A549 (cell line): ENCODE measurements around the gene RAB11FIP4. TPM values are rescaled to one million over a fixed set of nuclear protein-coding genes. Genes with fewer than 3 reads are reported as not detected.

Experiments
- ATAC-seq, 2 experiments: fragments of 200-7000 bp in 1 of 2; fragments of >200 bp in 1 of 2; cut with Nextera tagmentation in 1 of 2; cut with Tn5 transposase in 1 of 2; 3 replicates each; pipeline versions ENCODE4 v1.8.0 to v1.9.1; 2018 to 2020; ENCODE audit warnings: mild to moderate bottlenecking in 1 of 2, moderate library complexity in 1 of 2
- CTCF ChIA-PET: fragments of 300-600 bp; sonication (Branson Sonifier 250); formaldehyde crosslinking; extraction: SDS; loops from one replicate; lab custom pipeline; 2021; ENCODE audit warnings: antibody characterized with exemption, inconsistent platforms; lab: Yijun Ruan, JAX
- POLR2A ChIA-PET: fragments of 350-600 bp; formaldehyde crosslinking; extraction: SDS; loops from one replicate; lab custom pipeline; 2021; ENCODE audit warnings: antibody characterized with exemption, inconsistent platforms; lab: Yijun Ruan, JAX
- DNase-seq, 2 experiments: peaks; one replicate each; pipeline versions ENCODE4 v3.0.0 to v3.0.0-alpha.2; 2011 to 2016; ENCODE audit warnings: low read depth in 1 of 2, low spot score in 1 of 2
- FAIRE-seq: peaks from 2 replicates; lab custom pipeline; 2011; peaks lifted over from hg19 to GRCh38; lab: Jason Lieb, UNC
- H3K27ac ChIP-seq, 2 experiments: fragments of >200 bp; sonication (Bioruptor Twin); formaldehyde crosslinking; 3 replicates each; pipeline ENCODE4 v1.5.1; 2016 to 2017
- H3K4me1 ChIP-seq: fragments of >200 bp; sonication (Bioruptor Twin); formaldehyde crosslinking; 3 replicates; pipeline ENCODE4 v1.6.1; 2016
- H3K4me2 ChIP-seq: fragments of >200 bp; sonication (Bioruptor Twin); formaldehyde crosslinking; 3 replicates; pipeline ENCODE4 v1.6.1; 2016
- H3K4me3 ChIP-seq: fragments of >200 bp; sonication (Bioruptor Twin); formaldehyde crosslinking; 3 replicates; pipeline ENCODE4 v1.5.1; 2016
- H3K9me3 ChIP-seq: fragments of >200 bp; sonication (Bioruptor Twin); formaldehyde crosslinking; 3 replicates; pipeline ENCODE4 v1.6.1; 2016
- BHLHE40 ChIP-seq: IDR thresholded peaks from 2 replicates; pipeline ENCODE4 v1.6.1; 2012; ENCODE audit warnings: low read depth, low read length, inconsistent platforms
- CEBPB ChIP-seq, 2 experiments: fragments of >200 bp in 1 of 2; sonication (Bioruptor Twin) in 1 of 2; formaldehyde crosslinking in 1 of 2; IDR thresholded peaks; 2 replicates each; pipeline ENCODE4 v1.6.1; 2012 to 2016
- CHD2 ChIP-seq: fragments of 150-350 bp; IDR thresholded peaks from 2 replicates; pipeline ENCODE4 v1.6.1; 2014; ENCODE audit warnings: low read length; ENCODE audit not compliant: partially characterized antibody
- EHMT2 ChIP-seq: fragments of 200-600 bp; sonication (generic); IDR thresholded peaks from 2 replicates; pipeline ENCODE4 v1.6.1; 2016; ENCODE audit warnings: antibody characterized with exemption, low read depth, mild to moderate bottlenecking, moderate library complexity
- ESRRA ChIP-seq: fragments of 150-350 bp; IDR thresholded peaks from 2 replicates; pipeline ENCODE4 v1.6.1; 2014; ENCODE audit warnings: mild to moderate bottlenecking, low read length, borderline replicate concordance
- FOXS1 ChIP-seq: fragments of 250-450 bp; sonication (Bioruptor Pico); IDR thresholded peaks from 2 replicates; pipeline ENCODE4 v1.5.0; 2020; ENCODE audit warnings: mild to moderate bottlenecking, moderate library complexity
- GATA3 ChIP-seq: IDR thresholded peaks from 2 replicates; pipeline ENCODE4 v1.6.1; 2012; ENCODE audit warnings: borderline replicate concordance
- HDAC2 ChIP-seq: fragments of 200-600 bp; sonication (generic); IDR thresholded peaks from 2 replicates; pipeline ENCODE4 v1.6.1; 2016
- HES2 ChIP-seq: fragments of >200 bp; sonication (Bioruptor Twin); formaldehyde crosslinking; IDR thresholded peaks from 2 replicates; pipeline ENCODE4 v1.6.1; 2016
- HEYL ChIP-seq: fragments of 250-450 bp; sonication (Bioruptor Pico); IDR thresholded peaks from 2 replicates; pipeline ENCODE4 v1.8.0; 2021; ENCODE audit warnings: mild to moderate bottlenecking, moderate library complexity
- HOXA7 ChIP-seq: fragments of 250-450 bp; sonication (Bioruptor Pico); IDR thresholded peaks from 2 replicates; pipeline ENCODE4 v1.5.0; 2020; ENCODE audit warnings: mild to moderate bottlenecking, moderate library complexity
- HOXB13 ChIP-seq: fragments of 250-450 bp; sonication (Bioruptor Pico); IDR thresholded peaks from 2 replicates; pipeline ENCODE4 v1.5.0; 2020; ENCODE audit warnings: low read depth, mild to moderate bottlenecking, moderate library complexity
- HOXB5 ChIP-seq: fragments of 250-450 bp; sonication (Bioruptor Pico); IDR thresholded peaks from 2 replicates; pipeline ENCODE4 v1.5.0; 2020; ENCODE audit warnings: mild to moderate bottlenecking, moderate library complexity
- JUN ChIP-seq, 2 experiments: fragments of >200 bp; sonication (Bioruptor Twin); formaldehyde crosslinking; IDR thresholded peaks; 2 replicates in 1 of 2; 3 replicates in 1 of 2; pipeline ENCODE4 v1.6.1; 2016 to 2017
- KDM1A ChIP-seq: fragments of 200-600 bp; sonication (generic); IDR thresholded peaks from 2 replicates; pipeline ENCODE4 v1.6.1; 2016; ENCODE audit warnings: low read depth, mild to moderate bottlenecking
- KDM5A ChIP-seq: fragments of 200-600 bp; sonication (generic); IDR thresholded peaks from 2 replicates; pipeline ENCODE4 v1.6.1; 2016; ENCODE audit warnings: antibody characterized with exemption, mild to moderate bottlenecking
- MAFK ChIP-seq: fragments of 450-650 bp; IDR thresholded peaks from 2 replicates; pipeline ENCODE4 v1.6.1; 2014; ENCODE audit not compliant: partially characterized antibody
- MYC ChIP-seq: IDR thresholded peaks from 2 replicates; pipeline ENCODE4 v1.6.1; 2012; ENCODE audit warnings: mild to moderate bottlenecking, inconsistent platforms, low read length, improper control_type of control experiment, borderline replicate concordance
- NFE2L2 ChIP-seq: fragments of 150-350 bp; conservative IDR thresholded peaks from 2 replicates; pipeline ENCODE4 v1.6.1; 2014; ENCODE audit warnings: low read length
- NPAS2 ChIP-seq: fragments of 250-450 bp; sonication (Bioruptor Pico); IDR thresholded peaks from 2 replicates; pipeline ENCODE4 v1.8.0; 2022; ENCODE audit warnings: mild to moderate bottlenecking, moderate library complexity, borderline replicate concordance
- NR3C1 ChIP-seq: fragments of >200 bp; sonication (Bioruptor Twin); formaldehyde crosslinking; IDR thresholded peaks from 3 replicates; pipeline ENCODE4 v1.6.1; 2017
- PHF8 ChIP-seq: fragments of 200-600 bp; sonication (generic); IDR thresholded peaks from 2 replicates; pipeline ENCODE4 v1.6.1; 2016; ENCODE audit warnings: low read depth, mild to moderate bottlenecking, antibody characterized with exemption, moderate library complexity, borderline replicate concordance
- RFX5 ChIP-seq: fragments of 450-650 bp; IDR thresholded peaks from 2 replicates; pipeline ENCODE4 v1.7.1; 2014; ENCODE audit warnings: antibody characterized with exemption, mild to moderate bottlenecking, moderate library complexity
- SMC3 ChIP-seq: fragments of >200 bp; sonication (Bioruptor Twin); formaldehyde crosslinking; IDR thresholded peaks from 3 replicates; pipeline ENCODE4 v1.6.1; 2018; ENCODE audit warnings: inconsistent platforms
- ZC3H11A ChIP-seq: fragments of 450-650 bp; IDR thresholded peaks from 2 replicates; pipeline ENCODE4 v1.6.1; 2014; ENCODE audit warnings: antibody characterized with exemption, mild to moderate bottlenecking
- ZSCAN20 ChIP-seq: fragments of 250-450 bp; sonication (Bioruptor Pico); IDR thresholded peaks from 2 replicates; pipeline ENCODE4 v1.8.0; 2022; ENCODE audit warnings: mild to moderate bottlenecking, moderate library complexity
- WGBS: methylation state at CpG from one replicate; pipeline ENCODE4 v1.1.6; 2017; ENCODE audit errors: missing lambda C conversion rate; 5-methylcytosine and 5-hydroxymethylcytosine counted together
- polyA plus RNA-seq, 4 experiments: library from polyadenylated mRNA; depleted of rRNA in 3 of 4; stranded (reverse); fragments of >200 nt; fragmentation: RNase III in 1 of 4; extraction: RNeasy Plus Mini Kit Qiagen cat#74134 plus additional on column Dnase treatment in 1 of 4; gene quantifications; 2 replicates in 3 of 4; 3 replicates in 1 of 4; pipeline ENCODE4 v1.2.3, GENCODE V29; 2011 to 2017
- TF ChIP-seq, protein P1 (sequence below): fragments of >200 bp; sonication (Bioruptor Twin); formaldehyde crosslinking; IDR thresholded peaks from 3 replicates; pipeline ENCODE4 v1.5.1; 2016
- TF ChIP-seq, protein P2 (sequence below): fragments of >200 bp; sonication (Bioruptor Twin); formaldehyde crosslinking; IDR thresholded peaks from 3 replicates; pipeline ENCODE4 v1.6.1; 2016
- TF ChIP-seq, protein P3 (sequence below): IDR thresholded peaks from 2 replicates; pipeline ENCODE4 v1.6.1; 2012

The RAB11FIP4 gene
- polyA plus RNA-seq, 2 of the 4 experiments (the other 2 are of a cell fraction), result 1.9 to 3.5 TPM

DNA sequence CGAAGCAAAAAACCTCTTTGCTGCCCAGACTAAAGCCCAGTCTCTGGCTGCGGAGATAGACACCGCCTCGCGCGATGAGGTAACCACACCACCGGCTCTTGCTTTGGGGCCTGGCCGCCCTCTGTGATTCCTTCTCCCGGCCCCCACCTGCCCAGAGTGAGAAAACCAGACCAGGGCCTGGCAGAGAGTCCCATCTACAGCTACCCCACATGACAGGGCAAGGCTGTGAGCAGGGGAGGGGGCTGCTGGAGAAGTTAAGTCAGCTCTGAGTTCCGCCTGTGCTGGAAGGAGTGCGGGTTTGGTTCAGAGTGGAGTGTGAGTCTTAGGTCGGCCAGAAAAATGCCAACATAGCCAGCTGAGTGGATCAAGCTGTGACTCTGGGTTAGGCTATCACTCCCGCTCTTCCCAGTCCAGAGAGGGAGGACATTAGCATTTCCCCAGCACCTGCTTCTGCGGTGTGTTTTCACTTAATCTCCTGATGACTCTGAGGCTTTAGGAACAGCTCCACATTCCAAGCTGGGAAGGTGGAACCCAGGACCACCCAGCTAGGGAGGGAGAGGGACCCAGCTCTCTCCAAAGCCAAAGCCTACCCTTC, 139.0 kb downstream of the RAB11FIP4 start:
- Histone ChIP-seq H3K4me2 (no peak overlapping the region), H3K27ac (no peak overlapping the region), H3K4me3 (no peak overlapping the region), H3K9me3 (no peaks in the 10 kb centered on the region), H3K4me1 (peaks cover 7% of the 10 kb centered on the region)
- no peak for TF ChIP-seq HOXA7 (CRISPR knock-in tag)
- TF ChIP-seq CEBPB (IDR thresholded peaks at IDR 0.05), result no peak
- TF ChIP-seq RFX5, result no peak
- no peak for TF ChIP-seq FOXS1 (CRISPR knock-in tag)
- no peak for TF ChIP-seq NPAS2 (CRISPR knock-in tag)
- no peak for TF ChIP-seq HEYL (CRISPR knock-in tag)
- TF ChIP-seq SMC3, result no peak
- no peak for TF ChIP-seq HOXB13 (CRISPR knock-in tag)
- no peak for TF ChIP-seq MAFK
- no peak for TF ChIP-seq JUN (IDR thresholded peaks at IDR 0.05)
- no peak for TF ChIP-seq EHMT2
- TF ChIP-seq ESRRA, result no peak
- TF ChIP-seq HDAC2, result no peak
- no peak for TF ChIP-seq NFE2L2
- no peak for TF ChIP-seq BHLHE40
- no peak for TF ChIP-seq KDM1A
- TF ChIP-seq ZC3H11A, result no peak
- POLR2A ChIA-PET, result no interaction called here
- CTCF ChIA-PET, result interaction anchor here (0.6 to 13.0 kb wide), 11 partner anchors 7 to 323 kb away, joined by 3 to 490 read pairs (median 5); partner anchors contain the start of gene RAB11FIP4
- DNase-seq, result no peak
- FAIRE-seq, result no peak
- WGBS, result 76% methylated on average over 14 of the region's 14 CpGs
- ATAC-seq, result no peak

DNA sequence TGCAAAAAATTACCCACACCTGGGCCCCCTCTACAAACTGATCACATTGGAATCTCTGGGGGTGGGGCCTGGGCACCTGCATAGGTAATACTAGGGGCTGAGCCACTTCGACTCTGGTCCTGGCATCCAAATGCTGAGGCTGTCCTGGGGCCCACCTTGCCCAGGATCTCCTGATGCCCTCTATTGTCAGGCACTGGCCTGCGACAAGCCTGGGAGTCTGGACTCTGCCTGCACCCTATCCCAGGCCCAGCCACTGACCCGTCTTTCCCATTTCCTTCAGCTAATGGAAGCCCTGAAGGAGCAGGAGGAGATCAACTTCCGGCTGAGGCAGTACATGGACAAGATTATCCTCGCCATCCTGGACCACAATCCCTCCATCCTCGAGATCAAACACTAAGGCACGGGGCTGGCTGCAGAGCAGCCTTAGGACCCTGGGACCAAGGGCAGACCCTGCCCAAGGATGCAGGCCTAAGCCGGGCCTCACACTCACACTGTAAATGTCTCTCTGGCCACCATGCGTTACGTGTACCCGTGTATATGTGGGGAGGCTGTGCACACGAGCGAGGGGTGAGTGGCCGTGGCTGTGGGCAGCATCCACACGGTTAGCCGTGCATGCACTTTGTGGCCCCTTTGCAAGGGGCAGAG, 140.0 kb downstream of the RAB11FIP4 start:
- WGBS, result 77% methylated on average over 16 of the region's 16 CpGs
- ATAC-seq (no peak), DNase-seq (no peak), FAIRE-seq (no peak)
- ChIA-PET POLR2A (no interaction called here), CTCF (interaction anchor here (0.9 to 13.0 kb wide), 9 partner anchors 8 to 315 kb away, joined by 3 to 490 read pairs (median 4); no protein-coding TSS in a partner anchor)
- Histone ChIP-seq H3K9me3 (no peaks in the 10 kb centered on the region), H3K4me1 (peaks cover 7% of the 10 kb centered on the region), H3K4me3 (no peak overlapping the region), H3K4me2 (no peak overlapping the region), H3K27ac (no peak overlapping the region)
- TF ChIP-seq ESRRA, result no peak
- TF ChIP-seq PHF8, result no peak
- TF ChIP-seq, protein P1, sequence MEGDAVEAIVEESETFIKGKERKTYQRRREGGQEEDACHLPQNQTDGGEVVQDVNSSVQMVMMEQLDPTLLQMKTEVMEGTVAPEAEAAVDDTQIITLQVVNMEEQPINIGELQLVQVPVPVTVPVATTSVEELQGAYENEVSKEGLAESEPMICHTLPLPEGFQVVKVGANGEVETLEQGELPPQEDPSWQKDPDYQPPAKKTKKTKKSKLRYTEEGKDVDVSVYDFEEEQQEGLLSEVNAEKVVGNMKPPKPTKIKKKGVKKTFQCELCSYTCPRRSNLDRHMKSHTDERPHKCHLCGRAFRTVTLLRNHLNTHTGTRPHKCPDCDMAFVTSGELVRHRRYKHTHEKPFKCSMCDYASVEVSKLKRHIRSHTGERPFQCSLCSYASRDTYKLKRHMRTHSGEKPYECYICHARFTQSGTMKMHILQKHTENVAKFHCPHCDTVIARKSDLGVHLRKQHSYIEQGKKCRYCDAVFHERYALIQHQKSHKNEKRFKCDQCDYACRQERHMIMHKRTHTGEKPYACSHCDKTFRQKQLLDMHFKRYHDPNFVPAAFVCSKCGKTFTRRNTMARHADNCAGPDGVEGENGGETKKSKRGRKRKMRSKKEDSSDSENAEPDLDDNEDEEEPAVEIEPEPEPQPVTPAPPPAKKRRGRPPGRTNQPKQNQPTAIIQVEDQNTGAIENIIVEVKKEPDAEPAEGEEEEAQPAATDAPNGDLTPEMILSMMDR, result no peak

GRCh38 chr17:31532081-31532480, 140.6 kb downstream of the RAB11FIP4 start:
- no peak for DNase-seq
- Histone ChIP-seq H3K9me3 (no peaks in the 10 kb centered on the region), H3K4me3 (no peak overlapping the region), H3K27ac (no peak overlapping the region), H3K4me2 (no peak overlapping the region), H3K4me1 (peaks cover 7% of the 10 kb centered on the region)
- POLR2A ChIA-PET, result no interaction called here
- no peak for ATAC-seq
- CTCF ChIA-PET, result interaction anchor here (1.1 to 13.0 kb wide), 7 partner anchors 8 to 310 kb away, joined by 4 to 490 read pairs (median 17); no protein-coding TSS in a partner anchor
- WGBS, result 78% methylated on average over 7 of the region's 7 CpGs
- no peak for FAIRE-seq
- TF ChIP-seq, protein P1, result no peak
- TF ChIP-seq, protein P2, sequence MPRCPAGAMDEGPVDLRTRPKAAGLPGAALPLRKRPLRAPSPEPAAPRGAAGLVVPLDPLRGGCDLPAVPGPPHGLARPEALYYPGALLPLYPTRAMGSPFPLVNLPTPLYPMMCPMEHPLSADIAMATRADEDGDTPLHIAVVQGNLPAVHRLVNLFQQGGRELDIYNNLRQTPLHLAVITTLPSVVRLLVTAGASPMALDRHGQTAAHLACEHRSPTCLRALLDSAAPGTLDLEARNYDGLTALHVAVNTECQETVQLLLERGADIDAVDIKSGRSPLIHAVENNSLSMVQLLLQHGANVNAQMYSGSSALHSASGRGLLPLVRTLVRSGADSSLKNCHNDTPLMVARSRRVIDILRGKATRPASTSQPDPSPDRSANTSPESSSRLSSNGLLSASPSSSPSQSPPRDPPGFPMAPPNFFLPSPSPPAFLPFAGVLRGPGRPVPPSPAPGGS, result no peak
- TF ChIP-seq HOXB5 (no peak), ZSCAN20 (CRISPR knock-in tag) (no peak), HES2 (no peak), NFE2L2 (no peak), GATA3 (no peak), MYC (no peak), SMC3 (no peak), CHD2 (no peak), KDM5A (no peak), NR3C1 (no peak)
- TF ChIP-seq, protein P3, sequence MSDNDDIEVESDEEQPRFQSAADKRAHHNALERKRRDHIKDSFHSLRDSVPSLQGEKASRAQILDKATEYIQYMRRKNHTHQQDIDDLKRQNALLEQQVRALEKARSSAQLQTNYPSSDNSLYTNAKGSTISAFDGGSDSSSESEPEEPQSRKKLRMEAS, result no peak
